Measurements from ENCODE around the gene UGT3A2.

UGT3A2 gene
- long read RNA-seq, donor 1, transcript UGT3A2-201 (7 exons, 2,355 nt), result major isoform, 5 of 5 reads
- long read RNA-seq, donor 1, partial matches to known transcripts, result 0 of 5 reads
- long read RNA-seq, donor 1, other reads (novel, unspliced or antisense), result 0 of 5 reads
- long read RNA-seq, donor 2, partial matches to known transcripts, result 0 of 4 reads
- long read RNA-seq, donor 2, other reads (novel, unspliced or antisense), result 0 of 4 reads
- long read RNA-seq, donor 3, partial matches to known transcripts, result 0 of 3 reads
- long read RNA-seq, donor 3, other reads (novel, unspliced or antisense), result 0 of 3 reads
- long read RNA-seq, donor 4, partial matches to known transcripts, result 0 of 3 reads
- long read RNA-seq, donor 4, other reads (novel, unspliced or antisense), result 0 of 3 reads
- long read RNA-seq, donor 5, partial matches to known transcripts, result 0 of 1 reads
- long read RNA-seq, donor 5, other reads (novel, unspliced or antisense), result 0 of 1 reads
- long read RNA-seq, donor 6, partial matches to known transcripts, result 0 of 3 reads
- long read RNA-seq, donor 6, other reads (novel, unspliced or antisense), result 0 of 3 reads
- long read RNA-seq, donor 7, partial matches to known transcripts, result 0 of 4 reads
- long read RNA-seq, donor 7, other reads (novel, unspliced or antisense), result 0 of 4 reads
- long read RNA-seq, donor 8, transcript UGT3A2-201 (7 exons, 2,355 nt), result major isoform, 5 of 19 reads
- long read RNA-seq, donor 8, partial matches to known transcripts, result 14 of 19 reads
- long read RNA-seq, donor 8, other reads (novel, unspliced or antisense), result 0 of 19 reads

GRCh38 chr5:36066540-36067210 is at the start of gene UGT3A2:
Gene UGT3A2 (minus strand): TSS chr5:36066882. CDS start chr5:36066789, 93 bp downstream.
- peak; percentile 59 for DNase-seq

GRCh38 chr5:36111238-36111637 is 44.6 kb upstream of the UGT3A2 start:
- no peak for DNase-seq

GRCh38 chr5:36108758-36109460 is 42.2 kb upstream of the UGT3A2 start:
- DNase-seq, result no peak

- no peak for DNase-seq
Measured at GRCh38 chr5:36105819-36106218, 39.1 kb upstream of the UGT3A2 start.

GRCh38 chr5:36099748-36100147 is 33.1 kb upstream of the UGT3A2 start:
- no peak for DNase-seq

GRCh38 chr5:36096486-36096885 is 29.8 kb upstream of the UGT3A2 start:
- DNase-seq, result no peak

GRCh38 chr5:36089989-36090388 is 23.3 kb upstream of the UGT3A2 start:
- no peak for DNase-seq

GRCh38 chr5:36079200-36079781 is 12.6 kb upstream of the UGT3A2 start:
- DNase-seq, result peak; percentile 8

GRCh38 chr5:36078430-36078829 is 11.7 kb upstream of the UGT3A2 start:
- DNase-seq, result no peak

- no peak for DNase-seq
Measured at GRCh38 chr5:36073595-36074216, 7.0 kb upstream of the UGT3A2 start.

GRCh38 chr5:36070687-36071571 is 4.2 kb upstream of the UGT3A2 start:
- no peak for DNase-seq

- DNase-seq, result no peak
Measured at GRCh38 chr5:36068751-36069281, 2.1 kb upstream of the UGT3A2 start.

GRCh38 chr5:36066001-36066539 is 612 bp downstream of the UGT3A2 start:
- DNase-seq, result no peak

GRCh38 chr5:36060420-36060887 is 6.2 kb downstream of the UGT3A2 start:
- DNase-seq, result no peak

- no peak for DNase-seq
Measured at GRCh38 chr5:36059571-36060419, 6.9 kb downstream of the UGT3A2 start.

GRCh38 chr5:36058776-36059175 is 7.9 kb downstream of the UGT3A2 start:
- no peak for DNase-seq

GRCh38 chr5:36057386-36057785 is 9.3 kb downstream of the UGT3A2 start:
- DNase-seq, result no peak

- DNase-seq, result no peak
Measured at GRCh38 chr5:36056422-36056821, 10.3 kb downstream of the UGT3A2 start.

- no peak for DNase-seq
Measured at GRCh38 chr5:36055984-36056383, 10.7 kb downstream of the UGT3A2 start.

Data from right kidney (tissue), 9 donors.